GM21526 (cell line): Measurements from ENCODE around the gene WASHC4.
"Not testable (repeated sequence)": the region's sequence is repeated elsewhere in the genome, so short reads cannot be mapped to it uniquely, and the experiment has no call there.

ENCODE experiments used
- ATAC-seq: cut with Tn5 transposase; IDR thresholded peaks from one replicate; pipeline ENCODE4 v1.9.1; 2021; ENCODE audit warnings: moderate library complexity; ENCODE audit not compliant: unreplicated experiment, low FRiP score

Gene WASHC4

DNA sequence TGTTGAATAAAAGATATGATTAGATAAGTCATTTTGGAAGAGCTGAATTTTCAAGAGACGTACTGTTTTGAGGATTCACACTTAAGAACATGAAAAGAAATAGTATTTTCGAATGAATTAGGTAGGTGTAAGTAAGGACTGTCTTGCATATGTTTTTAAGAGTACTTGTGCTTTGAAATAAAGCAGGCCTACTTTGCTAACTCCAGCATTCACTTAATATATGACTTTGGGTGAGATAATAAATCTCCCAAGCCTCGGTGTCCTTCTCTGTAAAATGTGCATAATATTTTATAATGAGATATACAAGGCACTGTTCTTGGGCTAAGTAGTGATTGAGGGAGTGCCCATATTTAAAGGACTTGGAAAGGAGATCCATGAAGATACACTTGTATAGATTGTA lies 54.6 kb downstream of the WASHC4 start:
- no peak for ATAC-seq

DNA sequence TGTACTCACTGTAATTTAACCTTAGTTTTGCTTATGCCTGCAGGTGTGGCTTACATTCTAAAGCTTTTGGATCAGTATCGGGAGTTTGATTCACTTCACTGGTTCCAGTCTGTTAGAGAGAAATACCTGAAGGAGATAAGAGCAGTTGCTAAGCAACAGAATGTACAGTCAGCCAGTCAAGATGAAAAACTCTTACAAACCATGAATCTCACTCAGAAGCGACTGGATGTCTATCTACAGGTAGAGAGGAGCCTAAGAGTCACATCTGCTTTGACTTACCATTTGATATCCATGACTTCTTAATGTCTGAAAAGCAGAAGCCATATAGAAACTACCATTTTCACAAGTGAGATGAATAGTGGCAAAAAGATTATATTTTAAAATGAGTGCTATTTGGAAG lies 56.5 kb downstream of the WASHC4 start:
- ATAC-seq: no peak

- ATAC-seq: no peak
Observed at GRCh38 chr12:105166736-105167135, 59.2 kb downstream of the WASHC4 start.

DNA sequence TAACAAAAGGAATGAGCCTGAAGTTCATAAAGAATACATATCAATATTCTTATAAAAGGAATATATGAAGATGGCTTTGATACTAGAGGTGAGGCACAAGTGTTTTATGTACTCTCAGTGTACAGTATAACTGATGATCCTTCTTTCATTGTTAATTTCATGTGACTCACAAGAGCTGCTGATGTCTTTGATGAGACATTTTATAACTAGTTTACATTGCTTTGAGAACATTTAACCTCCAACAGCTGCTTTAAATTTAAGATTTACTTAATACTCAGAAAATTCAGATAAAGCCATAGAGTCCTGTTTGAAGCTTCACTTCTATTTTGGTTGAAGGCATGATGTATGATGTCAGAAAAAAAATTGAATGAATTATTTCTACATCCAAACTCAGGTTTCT lies 59.8 kb downstream of the WASHC4 start:
- ATAC-seq: no peak

- no peak for ATAC-seq
Observed at GRCh38 chr12:105168006-105168405, 60.5 kb downstream of the WASHC4 start.

- no peak for ATAC-seq
Observed at GRCh38 chr12:105170139-105170538, 62.6 kb downstream of the WASHC4 start.

DNA sequence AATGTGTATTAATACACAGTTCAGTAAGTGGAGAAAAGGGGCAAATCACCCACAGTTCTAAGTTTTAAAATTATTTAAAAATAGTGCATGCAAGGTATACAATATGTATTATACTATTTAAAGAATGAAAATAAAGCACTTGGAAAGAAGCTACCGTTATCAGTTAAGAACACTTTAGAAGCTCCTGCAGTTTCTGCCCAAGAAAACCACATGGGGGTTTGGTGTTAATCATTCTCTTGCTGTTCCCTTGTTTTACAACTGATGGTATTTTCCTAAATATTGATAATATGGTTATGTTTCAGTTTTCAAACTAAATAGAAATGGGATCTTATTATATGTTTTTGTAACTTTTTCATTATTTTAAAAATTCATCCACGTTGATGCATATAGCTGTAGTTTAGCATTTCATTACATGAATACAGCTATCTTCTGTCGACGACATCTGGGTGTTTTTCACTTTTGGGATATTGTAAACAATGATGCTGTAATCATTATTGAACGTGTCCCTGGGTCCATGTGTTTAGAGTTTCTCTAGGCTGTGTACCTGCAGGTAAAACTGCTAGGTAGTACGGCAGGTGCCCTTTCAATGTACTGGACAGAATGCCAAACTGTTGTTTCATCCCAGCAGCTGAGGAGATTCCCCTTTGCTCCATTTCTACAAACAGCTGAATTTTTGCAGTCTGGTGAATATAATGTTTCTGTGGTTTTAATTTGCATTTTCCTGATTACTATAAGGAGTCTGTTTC lies 64.3 kb downstream of the WASHC4 start:
- no peak for ATAC-seq

DNA sequence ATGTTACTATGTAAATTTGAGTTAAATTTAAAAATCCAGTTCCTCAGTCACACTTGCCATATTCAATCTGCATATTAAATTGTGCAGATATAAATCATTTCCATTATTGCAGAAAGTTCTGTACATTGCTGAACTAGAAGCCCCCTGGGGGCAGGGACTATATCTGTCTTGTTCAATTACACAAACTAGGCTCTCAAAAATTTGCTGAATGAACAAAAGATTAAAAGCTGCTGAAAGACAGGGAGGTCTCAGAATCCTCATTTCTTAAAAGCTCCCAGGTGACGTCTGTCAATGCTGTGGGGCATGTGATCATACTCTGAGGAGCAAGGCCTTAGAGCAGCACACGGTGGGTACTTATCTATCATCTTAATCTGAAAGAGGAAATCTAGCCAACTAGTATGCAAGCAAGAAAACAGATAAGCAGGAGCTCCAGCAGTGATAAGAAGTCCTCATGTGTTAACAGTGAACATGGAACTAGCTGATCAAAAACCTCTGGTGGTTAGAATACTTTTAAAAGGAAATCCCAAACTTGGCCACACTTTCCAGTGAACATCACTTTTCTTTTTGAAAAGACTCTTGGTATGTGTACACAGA lies 68.0 kb downstream of the WASHC4 start:
- no peak for ATAC-seq

- ATAC-seq: no peak
Observed at GRCh38 chr12:105177208-105177607, 69.7 kb downstream of the WASHC4 start.

DNA sequence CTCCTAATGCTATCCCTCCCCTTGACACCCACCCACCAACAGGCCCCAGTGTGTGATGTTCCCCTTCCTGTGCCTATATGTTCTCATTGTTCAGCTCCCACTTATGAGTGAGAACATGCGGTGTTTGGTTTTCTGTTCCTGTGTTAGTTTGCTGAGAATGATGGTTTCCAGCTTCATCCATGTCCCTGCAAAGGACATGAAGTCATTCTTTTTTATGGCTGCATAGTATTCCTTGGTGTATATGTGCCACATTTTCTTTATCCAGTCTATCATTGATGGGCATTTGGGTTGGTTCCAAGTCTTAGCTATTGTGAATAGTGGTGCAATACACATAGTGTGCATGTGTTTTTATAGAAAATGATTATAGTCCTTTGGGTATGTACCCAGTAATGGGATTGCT lies 71.6 kb downstream of the WASHC4 start:
- not testable (repeated sequence) for ATAC-seq

DNA sequence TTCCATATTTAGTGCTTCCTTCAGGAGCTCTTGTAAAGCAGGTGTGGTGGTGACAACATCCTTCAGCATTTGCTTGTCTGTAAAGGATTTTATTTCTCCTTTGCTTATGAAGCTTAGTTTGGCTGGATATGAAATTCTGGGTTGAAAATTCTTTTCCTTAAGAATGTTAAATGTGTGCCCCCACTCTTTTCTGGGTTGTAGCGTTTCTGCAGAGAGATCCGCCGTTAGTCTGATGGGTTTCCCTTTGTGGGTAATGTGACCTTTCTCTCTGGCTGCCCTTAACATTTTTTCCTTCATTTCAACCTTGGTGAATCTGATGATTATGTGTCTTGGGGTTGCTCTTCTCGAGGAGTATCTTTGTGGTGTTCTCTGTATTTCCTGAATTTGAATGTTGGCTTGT lies 75.9 kb downstream of the WASHC4 start:
- not testable (repeated sequence) for ATAC-seq

GRCh38 chr12:105183976-105184375 lies 76.4 kb downstream of the WASHC4 start:
- not testable (repeated sequence) for ATAC-seq

GRCh38 chr12:105189293-105189692 lies 81.8 kb downstream of the WASHC4 start:
- no peak for ATAC-seq

DNA sequence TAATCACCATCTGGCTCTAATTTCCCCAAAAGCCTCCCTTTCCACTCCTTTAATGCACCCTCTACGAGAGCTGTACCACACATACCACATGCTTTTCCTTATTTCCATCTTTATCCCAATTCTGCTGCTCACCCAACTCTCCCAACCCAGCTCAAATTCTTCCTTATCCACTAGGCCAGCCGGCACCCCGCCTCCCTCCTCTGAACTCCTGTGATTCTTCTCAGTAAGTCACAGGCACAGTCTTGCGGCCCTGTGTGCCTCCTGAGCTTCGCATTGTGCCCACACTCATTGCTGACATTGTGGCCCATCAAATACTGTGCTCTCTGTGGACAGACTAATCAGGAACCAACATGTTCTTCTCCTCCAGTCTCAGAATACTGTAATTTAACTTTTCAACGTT lies 83.0 kb downstream of the WASHC4 start:
- no peak for ATAC-seq

DNA sequence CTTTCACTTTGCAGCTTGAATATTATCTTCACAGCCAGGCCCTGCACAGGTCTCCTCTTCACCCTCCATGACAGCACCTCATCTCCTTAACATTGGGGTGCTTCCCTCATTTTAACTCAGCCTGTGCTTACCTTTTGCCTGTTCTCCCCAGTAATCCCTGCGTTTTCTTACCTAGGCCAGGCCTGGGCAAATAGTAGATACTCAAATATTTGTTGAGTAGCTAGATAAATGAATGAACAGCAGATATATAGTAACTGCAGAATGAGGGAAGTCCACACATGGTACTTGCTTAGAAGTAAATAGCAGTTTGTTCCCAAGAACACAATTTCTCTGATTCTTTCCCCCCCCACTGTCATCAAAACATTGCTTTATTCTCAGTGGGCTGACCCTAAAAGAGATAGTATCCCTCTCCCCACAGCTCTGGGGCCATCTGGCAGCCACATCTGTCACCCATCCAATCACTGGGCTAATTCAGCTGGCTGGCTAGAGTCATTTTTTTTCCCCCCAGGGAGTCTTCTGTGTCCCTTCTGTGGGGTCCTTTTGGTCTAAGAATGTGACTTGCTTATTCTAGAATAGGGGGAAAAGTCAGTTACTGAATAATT lies 85.2 kb downstream of the WASHC4 start:
- no peak for ATAC-seq

- no peak for ATAC-seq
Observed at GRCh38 chr12:105194947-105195346, 87.4 kb downstream of the WASHC4 start.

GRCh38 chr12:105196090-105196489 lies 88.6 kb downstream of the WASHC4 start:
- ATAC-seq: no peak

DNA sequence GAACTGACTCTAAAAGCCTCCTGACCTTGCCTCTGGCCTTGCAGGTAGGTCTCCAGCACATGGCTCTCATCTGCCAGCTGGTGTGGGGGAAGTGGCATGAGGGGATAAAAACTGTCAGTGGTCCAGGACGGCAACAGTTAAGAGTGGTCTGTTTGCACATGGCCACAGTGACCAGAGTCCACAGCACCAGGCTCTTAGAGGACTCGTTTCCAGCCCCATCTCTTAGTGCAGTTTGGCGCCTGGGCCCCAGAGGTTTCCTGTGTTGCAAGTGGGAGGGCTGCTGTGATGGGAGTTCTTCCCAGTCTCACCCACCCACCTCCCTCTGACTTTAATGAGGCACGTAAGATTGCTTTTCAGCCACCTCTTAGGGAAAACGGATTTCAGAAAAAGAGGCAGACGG lies 91.4 kb downstream of the WASHC4 start:
- no peak for ATAC-seq

DNA sequence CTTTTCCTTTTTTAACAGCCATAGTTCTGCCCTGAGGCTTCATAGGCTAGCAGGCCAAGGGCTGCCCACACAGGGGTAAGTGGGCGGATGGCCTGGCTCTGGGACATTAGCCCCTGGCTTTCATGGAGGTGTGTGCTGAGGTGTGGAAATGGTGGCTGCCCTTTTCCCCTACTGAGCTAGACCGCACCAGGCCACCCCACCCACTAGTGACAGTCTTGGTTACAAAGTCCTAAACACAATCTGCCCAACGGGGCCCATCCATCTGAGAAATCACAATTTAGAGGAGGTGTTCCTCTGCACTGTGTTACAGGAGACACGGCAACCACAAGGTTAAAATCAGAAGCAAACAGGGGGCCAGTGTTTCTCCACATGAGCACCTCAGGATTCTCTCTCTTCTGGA lies 92.9 kb downstream of the WASHC4 start:
- ATAC-seq: no peak

DNA sequence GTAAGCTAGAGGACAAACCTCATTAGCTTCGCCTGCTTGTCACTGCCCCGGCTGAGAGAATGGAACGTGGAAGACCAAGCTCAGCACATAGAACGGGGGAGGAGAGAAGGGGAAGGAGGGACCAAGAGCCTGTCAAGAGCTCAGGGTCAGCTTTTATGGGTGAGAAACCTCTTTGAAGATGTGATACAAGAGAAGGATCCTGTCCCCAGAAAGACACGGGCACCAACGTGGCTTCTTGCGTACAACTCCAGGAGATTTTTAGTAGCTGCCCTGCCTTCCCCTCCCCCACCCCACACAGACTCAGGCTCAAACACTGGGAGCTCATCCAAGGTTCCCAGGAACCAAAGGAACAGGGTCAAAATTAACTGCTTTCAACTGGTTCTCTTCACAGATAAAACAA lies 93.8 kb downstream of the WASHC4 start:
- ATAC-seq: no peak

GRCh38 chr12:105202202-105202601 lies 94.7 kb downstream of the WASHC4 start:
- no peak for ATAC-seq

DNA sequence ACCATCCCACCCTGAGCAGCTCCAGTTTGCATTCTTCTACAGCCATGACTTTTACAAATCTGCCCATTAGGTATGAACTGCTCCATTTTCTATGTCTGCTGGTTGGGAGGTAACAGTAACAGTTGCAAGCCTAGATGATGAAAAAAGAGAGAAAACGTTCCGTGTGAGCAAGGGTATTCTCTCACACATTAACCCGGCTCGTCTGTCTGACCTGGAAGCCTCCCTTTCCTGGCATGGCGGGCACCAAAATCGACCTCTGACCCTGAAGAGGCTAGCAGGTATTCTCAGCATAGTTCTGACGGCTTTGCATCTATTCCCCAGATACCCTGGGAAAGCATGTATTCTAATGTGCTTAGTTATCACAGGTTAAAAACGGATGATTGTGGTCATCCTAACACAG lies 96.6 kb downstream of the WASHC4 start:
- ATAC-seq: no peak
